WTC11 (cell line): ENCODE measurements around the gene EHD4.

ENCODE experiments used
- CTCF ChIP-seq: fragments of 200-600 bp; IDR thresholded peaks from 2 replicates; pipeline ENCODE4 v1.8.0; 2022; ENCODE audit warnings: antibody characterized with exemption
- GRHL2 ChIP-seq: fragments of 250-450 bp; sonication (Bioruptor Pico); IDR thresholded peaks from 2 replicates; pipeline ENCODE4 v1.8.0; 2022; ENCODE audit warnings: mild to moderate bottlenecking, moderate library complexity; ENCODE audit not compliant: insufficient replicate concordance, severe bottlenecking
- MYBL2 ChIP-seq: sonication (generic); formaldehyde crosslinking; IDR thresholded peaks from 2 replicates; pipeline ENCODE4 v1.8.1; 2023; ENCODE audit warnings: mild to moderate bottlenecking, moderate library complexity, missing genetic modification reagents
- USF2 ChIP-seq: sonication (generic); formaldehyde crosslinking; IDR thresholded peaks from 2 replicates; pipeline ENCODE4 v1.8.1; 2023; ENCODE audit warnings: mild to moderate bottlenecking, missing genetic modification reagents, moderate library complexity
- ZNF121 ChIP-seq: sonication (generic); formaldehyde crosslinking; IDR thresholded peaks from 2 replicates; pipeline ENCODE4 v1.8.0; 2023; ENCODE audit warnings: missing genetic modification reagents
- ZNF281 ChIP-seq: sonication (generic); formaldehyde crosslinking; IDR thresholded peaks from 2 replicates; pipeline ENCODE4 v1.8.0; 2023; ENCODE audit warnings: mild to moderate bottlenecking, missing genetic modification reagents
- TF ChIP-seq, protein P1 (sequence below): fragments of 250-450 bp; sonication (Bioruptor Pico); conservative IDR thresholded peaks from 2 replicates; pipeline ENCODE4 v1.9.0; 2021; ENCODE audit warnings: mild to moderate bottlenecking

DNA sequence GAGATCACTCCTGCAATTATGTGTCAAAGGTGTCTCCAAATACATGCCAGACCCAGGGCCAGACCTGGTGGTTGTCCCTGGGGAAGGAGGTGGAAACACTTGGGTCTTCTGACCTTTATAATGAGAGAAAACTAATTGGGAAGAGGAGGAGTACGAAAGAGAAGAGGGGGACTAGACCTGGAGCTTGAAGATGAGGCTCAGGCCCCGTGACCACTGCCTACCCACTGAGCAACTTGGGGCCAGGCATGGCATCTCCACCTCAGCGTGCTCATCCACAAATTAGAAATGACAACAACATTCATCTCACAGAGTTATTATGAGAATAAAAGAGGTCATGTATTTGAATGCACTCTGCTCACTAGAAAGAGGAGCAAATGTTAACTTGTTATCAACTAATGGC is 59.1 kb downstream of the EHD4 start:
- TF ChIP-seq CTCF = no peak
- no peak for TF ChIP-seq MYBL2 (CRISPR knock-in tag)
- no peak for TF ChIP-seq ZNF281 (CRISPR knock-in tag)
- TF ChIP-seq, protein P1, sequence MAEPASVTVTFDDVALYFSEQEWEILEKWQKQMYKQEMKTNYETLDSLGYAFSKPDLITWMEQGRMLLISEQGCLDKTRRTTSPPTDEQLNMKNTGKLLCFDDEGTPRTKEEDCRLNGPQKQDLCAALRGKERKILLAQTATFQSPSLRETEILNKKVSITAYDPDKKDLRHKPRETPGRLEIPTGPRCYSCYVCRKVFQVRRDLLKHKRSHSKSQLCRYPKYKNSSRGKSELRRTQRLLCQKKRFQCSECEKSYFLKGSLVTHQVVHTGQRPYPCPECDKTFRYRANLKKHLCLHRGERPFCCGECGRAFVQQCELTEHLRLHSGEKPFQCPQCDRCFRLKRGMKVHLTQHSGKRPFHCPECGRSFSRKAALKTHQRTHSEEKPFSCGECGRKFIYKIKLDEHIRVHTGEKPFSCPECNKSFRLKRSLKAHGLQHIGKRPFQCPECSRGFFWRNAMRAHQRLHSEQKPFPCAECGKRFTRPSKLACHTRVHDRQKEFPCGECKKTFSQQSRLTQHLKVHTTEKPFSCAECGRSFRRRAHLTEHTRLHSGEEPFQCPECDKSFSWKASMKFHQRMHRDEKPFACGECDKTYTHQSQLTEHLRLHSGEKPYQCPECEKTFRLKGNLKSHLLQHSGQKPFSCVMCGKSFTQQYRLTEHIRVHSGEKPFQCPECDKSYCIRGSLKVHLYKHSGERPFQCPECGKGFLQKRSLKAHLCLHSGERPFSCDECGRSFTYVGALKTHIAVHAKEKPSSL (CRISPR knock-in tag) = no peak
- TF ChIP-seq USF2 = no peak
- no peak for TF ChIP-seq GRHL2 (CRISPR knock-in tag)
- no peak for TF ChIP-seq ZNF121
